PFSK-1 (cell line): ENCODE data around the gene ERP27.

ENCODE experiments used
- FOXP2 ChIP-seq: optimal IDR thresholded peaks from 2 replicates; pipeline ENCODE3; 2011; ENCODE audit warnings: borderline replicate concordance, control low read depth, inconsistent platforms; ENCODE audit not compliant: insufficient read depth; ENCODE audit errors: extremely low read length, extremely low read depth
- POLR2AphosphoS5 ChIP-seq: IDR thresholded peaks from 2 replicates; pipeline ENCODE4 v1.6.1; 2012; ENCODE audit warnings: low read depth, mild to moderate bottlenecking, control low read depth, low read length, moderate library complexity
- SIN3A ChIP-seq: IDR thresholded peaks from 2 replicates; pipeline ENCODE4 v1.6.1; 2012; ENCODE audit warnings: mild to moderate bottlenecking, low read length, moderate library complexity, borderline replicate concordance; ENCODE audit not compliant: insufficient read depth
- TAF1 ChIP-seq: IDR thresholded peaks from 2 replicates; pipeline ENCODE4 v1.6.1; 2012; ENCODE audit warnings: low read length, control low read depth, borderline replicate concordance; ENCODE audit not compliant: insufficient read depth
- TF ChIP-seq, protein P1 (sequence below), 2 experiments: IDR thresholded peaks; 2 replicates each; pipeline versions ENCODE4 v1.6.1 to v1.8.0; 2011 to 2012; ENCODE audit warnings: low read depth in 2 of 2, low read length in 2 of 2, control low read depth in 1 of 2, inconsistent platforms in 1 of 2, mild to moderate bottlenecking in 1 of 2, moderate library complexity in 1 of 2; ENCODE audit not compliant: insufficient read depth in 1 of 2

ERP27 gene

DNA sequence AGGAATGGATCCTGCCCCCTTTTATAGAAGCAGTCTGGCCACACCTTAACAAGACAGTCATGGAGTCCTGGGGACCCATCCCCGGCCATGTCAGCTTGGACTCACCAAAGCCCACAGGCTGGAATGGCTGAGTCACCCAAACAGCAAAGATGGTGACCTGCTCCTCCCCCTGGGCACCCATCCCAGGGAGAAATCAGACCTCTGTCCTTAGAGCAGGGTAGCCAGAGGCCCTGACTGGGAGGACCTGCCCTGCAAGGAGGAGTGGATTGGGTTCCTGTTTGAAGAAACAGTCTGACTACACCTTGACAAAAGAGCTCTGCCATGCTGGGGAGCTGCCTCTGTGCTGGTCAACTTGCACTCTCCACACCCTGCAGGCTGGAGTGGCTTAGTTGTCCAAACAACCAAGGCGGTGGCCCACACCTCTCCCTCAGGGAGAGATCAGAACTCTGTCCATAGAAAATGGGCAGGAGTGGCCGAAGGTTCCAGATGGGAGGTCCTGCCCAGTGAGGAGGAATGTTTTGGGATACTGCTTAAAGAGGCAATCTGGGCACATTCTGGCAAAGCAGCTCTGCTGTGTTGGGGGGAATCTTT is 69.3 kb downstream of the ERP27 start:
- no peak for TF ChIP-seq TAF1
- no peak for TF ChIP-seq POLR2AphosphoS5
- TF ChIP-seq SIN3A: no peak
- TF ChIP-seq, protein P1, sequence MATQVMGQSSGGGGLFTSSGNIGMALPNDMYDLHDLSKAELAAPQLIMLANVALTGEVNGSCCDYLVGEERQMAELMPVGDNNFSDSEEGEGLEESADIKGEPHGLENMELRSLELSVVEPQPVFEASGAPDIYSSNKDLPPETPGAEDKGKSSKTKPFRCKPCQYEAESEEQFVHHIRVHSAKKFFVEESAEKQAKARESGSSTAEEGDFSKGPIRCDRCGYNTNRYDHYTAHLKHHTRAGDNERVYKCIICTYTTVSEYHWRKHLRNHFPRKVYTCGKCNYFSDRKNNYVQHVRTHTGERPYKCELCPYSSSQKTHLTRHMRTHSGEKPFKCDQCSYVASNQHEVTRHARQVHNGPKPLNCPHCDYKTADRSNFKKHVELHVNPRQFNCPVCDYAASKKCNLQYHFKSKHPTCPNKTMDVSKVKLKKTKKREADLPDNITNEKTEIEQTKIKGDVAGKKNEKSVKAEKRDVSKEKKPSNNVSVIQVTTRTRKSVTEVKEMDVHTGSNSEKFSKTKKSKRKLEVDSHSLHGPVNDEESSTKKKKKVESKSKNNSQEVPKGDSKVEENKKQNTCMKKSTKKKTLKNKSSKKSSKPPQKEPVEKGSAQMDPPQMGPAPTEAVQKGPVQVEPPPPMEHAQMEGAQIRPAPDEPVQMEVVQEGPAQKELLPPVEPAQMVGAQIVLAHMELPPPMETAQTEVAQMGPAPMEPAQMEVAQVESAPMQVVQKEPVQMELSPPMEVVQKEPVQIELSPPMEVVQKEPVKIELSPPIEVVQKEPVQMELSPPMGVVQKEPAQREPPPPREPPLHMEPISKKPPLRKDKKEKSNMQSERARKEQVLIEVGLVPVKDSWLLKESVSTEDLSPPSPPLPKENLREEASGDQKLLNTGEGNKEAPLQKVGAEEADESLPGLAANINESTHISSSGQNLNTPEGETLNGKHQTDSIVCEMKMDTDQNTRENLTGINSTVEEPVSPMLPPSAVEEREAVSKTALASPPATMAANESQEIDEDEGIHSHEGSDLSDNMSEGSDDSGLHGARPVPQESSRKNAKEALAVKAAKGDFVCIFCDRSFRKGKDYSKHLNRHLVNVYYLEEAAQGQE (IDR thresholded peaks at IDR 0.05; ENCODE audit: insufficient read depth in 1 of 2, low read depth in 2 of 2, low read length in 2 of 2): no peak
- no peak for TF ChIP-seq FOXP2
